ENCODE measurements around the gene TALDO1. TPM values are rescaled to one million over a fixed set of nuclear protein-coding genes. Genes with fewer than 3 reads are reported as not detected.
A peak's percentile ranks its signal among the peaks of the same experiment; 100 is the strongest.

Gene TALDO1
- total RNA-seq, 1 donor from 2014 or later: 155 TPM

- no peak for TF ChIP-seq EZH2 (IDR thresholded peaks at IDR 0.05; ENCODE audit: insufficient read depth, low read length)
- TF ChIP-seq CTCF (IDR thresholded peaks at IDR 0.05; ENCODE audit: insufficient read depth, low read depth, low read length): no peak
Observed at GRCh38 chr11:796565-797295, 49.5 kb downstream of the TALDO1 start.

GRCh38 chr11:797296-798092 is 50.2 kb downstream of the TALDO1 start:
- Histone ChIP-seq H3K27ac (ENCODE audit: low read depth, low read length) (peak overlapping the region; percentile 81), H2AFZ (ENCODE audit: low read depth, low read length) (peak overlapping the region; percentile 56), H3K4me3 (ENCODE audit: insufficient read depth, low read depth, low read length) (peak overlapping the region; percentile 77), H3K9ac (ENCODE audit: low read length) (peak overlapping the region; percentile 86), H3K27me3 (ENCODE audit: insufficient read depth, low read length) (no peaks in the 10 kb centered on the region), H3K36me3 (ENCODE audit: insufficient read depth, low read length) (no peaks in the 10 kb centered on the region), H3K79me2 (ENCODE audit: insufficient read depth, low read length) (peaks cover 4% of the 10 kb centered on the region), H3K4me2 (ENCODE audit: low read length) (peak overlapping the region; percentile 96), H3K4me1 (ENCODE audit: insufficient read depth, low read length) (peaks cover 16% of the 10 kb centered on the region), H4K20me1 (ENCODE audit: insufficient read depth, low read length) (peaks cover 52% of the 10 kb centered on the region), H3K9me3 (ENCODE audit: insufficient read depth, low read depth, low read length) (no peaks in the 10 kb centered on the region)
- Mint-ChIP-seq H3K36me3 (ENCODE audit: low read depth, unreplicated experiment) (peaks cover 2% of the 10 kb centered on the region), H3K4me1 (ENCODE audit: low read depth, unreplicated experiment) (no peaks in the 10 kb centered on the region), H3K4me3 (ENCODE audit: unreplicated experiment) (peak overlapping the region; percentile 85), H3K27me3 (ENCODE audit: low read depth, unreplicated experiment) (no peaks in the 10 kb centered on the region), H3K27ac (ENCODE audit: unreplicated experiment) (peak overlapping the region; percentile 78), H3K9me3 (ENCODE audit: unreplicated experiment) (no peaks in the 10 kb centered on the region)
- FAIRE-seq (no peak), DNase-seq (ENCODE audit: low read depth) (peak; percentile 64)
- TF ChIP-seq EZH2 (IDR thresholded peaks at IDR 0.05; ENCODE audit: insufficient read depth, low read length) (no peak), CTCF (IDR thresholded peaks at IDR 0.05; ENCODE audit: insufficient read depth, low read depth, low read length) (no peak)

More at GRCh38 chr11:796565-797295, 49.5 kb downstream of the TALDO1 start:
- Mint-ChIP-seq H3K36me3 (ENCODE audit: low read depth, unreplicated experiment) (peaks cover 2% of the 10 kb centered on the region), H3K4me3 (ENCODE audit: unreplicated experiment) (peak overlapping the region; percentile 85), H3K4me1 (ENCODE audit: low read depth, unreplicated experiment) (no peaks in the 10 kb centered on the region), H3K9me3 (ENCODE audit: unreplicated experiment) (no peaks in the 10 kb centered on the region), H3K27me3 (ENCODE audit: low read depth, unreplicated experiment) (no peaks in the 10 kb centered on the region), H3K27ac (ENCODE audit: unreplicated experiment) (peak overlapping the region; percentile 69)
- DNase-seq (ENCODE audit: low read depth) (no peak), FAIRE-seq (no peak)
- peak overlapping the region; percentile 81 for H3K27ac ChIP-seq (ENCODE audit: low read depth, low read length)
- H3K4me1 ChIP-seq (ENCODE audit: insufficient read depth, low read length): peaks cover 16% of the 10 kb centered on the region
- H3K4me2 ChIP-seq (ENCODE audit: low read length): peak overlapping the region; percentile 96
- peak overlapping the region; percentile 86 for H3K9ac ChIP-seq (ENCODE audit: low read length)
- H4K20me1 ChIP-seq (ENCODE audit: insufficient read depth, low read length): peaks cover 52% of the 10 kb centered on the region
- H2AFZ ChIP-seq (ENCODE audit: low read depth, low read length): no peak overlapping the region
- no peaks in the 10 kb centered on the region for H3K27me3 ChIP-seq (ENCODE audit: insufficient read depth, low read length)
- H3K79me2 ChIP-seq (ENCODE audit: insufficient read depth, low read length): peaks cover 4% of the 10 kb centered on the region
- peak overlapping the region; percentile 77 for H3K4me3 ChIP-seq (ENCODE audit: insufficient read depth, low read depth, low read length)
- no peaks in the 10 kb centered on the region for H3K9me3 ChIP-seq (ENCODE audit: insufficient read depth, low read depth, low read length)
- H3K36me3 ChIP-seq (ENCODE audit: insufficient read depth, low read length): no peaks in the 10 kb centered on the region

Measured in astrocyte (in vitro differentiated cells and primary cell).